GM23248 (cell line): Measurements from ENCODE around the gene VWA5B1. TPM values are rescaled to one million over a fixed set of nuclear protein-coding genes. Genes with fewer than 3 reads are reported as not detected.

ENCODE experiments used
- DNase-seq: peaks from one replicate; pipeline ENCODE4 v3.0.0-alpha.2; 2015
- H2AFZ ChIP-seq: fragments of 200-600 bp; sonication (generic); 2 replicates; pipeline ENCODE4 v1.6.1; 2016; ENCODE audit warnings: antibody characterized with exemption
- H3F3A ChIP-seq: fragments of 200-600 bp; sonication (generic); 2 replicates; pipeline ENCODE4 v1.6.1; 2016; ENCODE audit warnings: mild to moderate bottlenecking, antibody characterized with exemption, mixed run types; ENCODE audit not compliant: insufficient read depth
- H3K27ac ChIP-seq: fragments of 200-600 bp; sonication (generic); 2 replicates; pipeline ENCODE4 v1.5.1; 2016; ENCODE audit warnings: mild to moderate bottlenecking
- H3K27me3 ChIP-seq: fragments of 200-600 bp; sonication (generic); replicated peaks from 2 replicates; pipeline ENCODE4 v1.6.1; 2016; ENCODE audit warnings: mild to moderate bottlenecking; ENCODE audit not compliant: insufficient read depth
- H3K36me3 ChIP-seq: fragments of 200-600 bp; sonication (generic); 2 replicates; pipeline ENCODE4 v1.6.1; 2016; ENCODE audit warnings: low read depth, mild to moderate bottlenecking
- H3K4me1 ChIP-seq: fragments of 200-600 bp; sonication (generic); 2 replicates; pipeline ENCODE4 v1.6.1; 2016; ENCODE audit warnings: mild to moderate bottlenecking; ENCODE audit not compliant: insufficient read depth
- H3K4me2 ChIP-seq: fragments of 200-600 bp; sonication (generic); one replicate; pipeline ENCODE4 v1.6.1; 2016; ENCODE audit warnings: mild to moderate bottlenecking; ENCODE audit not compliant: unreplicated experiment
- H3K4me3 ChIP-seq: fragments of 200-600 bp; sonication (generic); 2 replicates; pipeline ENCODE4 v1.5.1; 2016; ENCODE audit warnings: mild to moderate bottlenecking
- H3K79me2 ChIP-seq: fragments of 200-600 bp; sonication (generic); 2 replicates; pipeline ENCODE4 v1.6.1; 2016; ENCODE audit warnings: mild to moderate bottlenecking; ENCODE audit not compliant: insufficient read depth
- H3K9ac ChIP-seq: fragments of 200-600 bp; sonication (generic); 2 replicates; pipeline ENCODE4 v1.6.1; 2016; ENCODE audit warnings: mild to moderate bottlenecking
- H3K9me2 ChIP-seq: fragments of 200-600 bp; sonication (generic); 2 replicates; pipeline ENCODE4 v1.6.1; 2016; ENCODE audit warnings: mixed run types, mild to moderate bottlenecking, moderate library complexity; ENCODE audit not compliant: insufficient read depth
- H3K9me3 ChIP-seq: fragments of 200-600 bp; sonication (generic); one replicate; pipeline ENCODE4 v1.6.1; 2017; ENCODE audit warnings: low read depth
- H4K20me1 ChIP-seq: fragments of 200-600 bp; sonication (generic); 2 replicates; pipeline ENCODE4 v1.6.0; 2016; ENCODE audit not compliant: insufficient read depth
- EZH2 ChIP-seq: fragments of 200-600 bp; sonication (generic); IDR thresholded peaks from 2 replicates; pipeline ENCODE4 v1.6.1; 2018; ENCODE audit warnings: antibody characterized with exemption, mild to moderate bottlenecking; ENCODE audit not compliant: insufficient read depth, poor library complexity, severe bottlenecking
- EZH2phosphoT487 ChIP-seq: fragments of 200-600 bp; sonication (generic); IDR thresholded peaks from 2 replicates; pipeline ENCODE4 v1.6.1; 2018; ENCODE audit warnings: antibody characterized with exemption, moderate library complexity, mild to moderate bottlenecking, low read depth; ENCODE audit not compliant: insufficient read depth
- WGBS, 2 experiments: methylation state at CpG; one replicate each; pipeline ENCODE4 v1.1.6; 2015 to 2017; ENCODE audit warnings: low lambda C conversion rate in 2 of 2, low coverage in 1 of 2; ENCODE audit errors: missing lambda C conversion rate in 2 of 2; 5-methylcytosine and 5-hydroxymethylcytosine counted together
- in situ Hi-C: fragments of 300-500 bp; cut with MboI; formaldehyde crosslinking; loops from 2 replicates; pipeline ENCODE4 v1.15.0; 2020
- polyA plus RNA-seq: library from polyadenylated mRNA; unstranded; fragments of >200 nt; fragmentation: Nextera tagmentation; extraction: Ambion mirVana; gene quantifications from 2 replicates; pipeline ENCODE4 v1.2.1, GENCODE V29; 2016
- total RNA-seq: library from RNA; depleted of rRNA; stranded (reverse); fragments of >200 nt; shearing (Covaris generic); gene quantifications from 2 replicates; pipeline ENCODE4 v1.2.3, GENCODE V29; 2014

Gene VWA5B1
- total and polyA plus RNA-seq, 2 experiments from 2014 or later, result not detected

GRCh38 chr1:20367626-20368025 lies 77.0 kb downstream of the VWA5B1 start:
- H3K4me2 ChIP-seq, result no peak overlapping the region
- in situ Hi-C loops, result no loop called here
- H3K36me3 ChIP-seq, result no peaks in the 10 kb centered on the region
- H3K9ac ChIP-seq, result no peak overlapping the region
- no peak overlapping the region for H3K4me3 ChIP-seq
- H3K9me2 ChIP-seq, result no peaks in the 10 kb centered on the region
- no peaks in the 10 kb centered on the region for H3K9me3 ChIP-seq
- no peaks in the 10 kb centered on the region for H3F3A ChIP-seq
- H3K27ac ChIP-seq, result no peak overlapping the region
- WGBS, 2 experiments, result 21 to 24% methylated on average over 9 to 10 of the region's 10 CpGs
- no peaks in the 10 kb centered on the region for H4K20me1 ChIP-seq
- H2AFZ ChIP-seq, result no peak overlapping the region
- no peaks in the 10 kb centered on the region for H3K79me2 ChIP-seq
- H3K27me3 ChIP-seq, result peaks cover 37% of the 10 kb centered on the region
- no peak for DNase-seq
- no peaks in the 10 kb centered on the region for H3K4me1 ChIP-seq
- TF ChIP-seq EZH2phosphoT487 (no peak), EZH2 (no peak)

- no peaks in the 10 kb centered on the region for H3K79me2 ChIP-seq
- no peak overlapping the region for H3K4me2 ChIP-seq
- no peaks in the 10 kb centered on the region for H3K36me3 ChIP-seq
- no peaks in the 10 kb centered on the region for H3F3A ChIP-seq
- WGBS, 2 experiments, result 70 to 71% methylated on average over 7 of the region's 7 CpGs
- DNase-seq, result no peak
- no peak overlapping the region for H3K9ac ChIP-seq
- H3K4me1 ChIP-seq, result no peaks in the 10 kb centered on the region
- H2AFZ ChIP-seq, result no peak overlapping the region
- TF ChIP-seq EZH2, result no peak
- no peak for TF ChIP-seq EZH2phosphoT487
- no peaks in the 10 kb centered on the region for H3K9me2 ChIP-seq
- no peak overlapping the region for H3K27ac ChIP-seq
- H3K9me3 ChIP-seq, result no peaks in the 10 kb centered on the region
- no peaks in the 10 kb centered on the region for H4K20me1 ChIP-seq
- no peak overlapping the region for H3K4me3 ChIP-seq
- H3K27me3 ChIP-seq, result peaks cover 37% of the 10 kb centered on the region
- in situ Hi-C loops, result no loop called here
Measured at GRCh38 chr1:20368866-20369470, 78.3 kb downstream of the VWA5B1 start.

GRCh38 chr1:20370698-20371097 lies 80.0 kb downstream of the VWA5B1 start:
- Histone ChIP-seq H3K27me3 (peaks cover 36% of the 10 kb centered on the region), H3K9me3 (no peaks in the 10 kb centered on the region), H3K79me2 (no peaks in the 10 kb centered on the region), H2AFZ (no peak overlapping the region), H3K27ac (no peak overlapping the region), H3K4me3 (no peak overlapping the region), H3K4me2 (no peak overlapping the region), H3K4me1 (peaks cover 2% of the 10 kb centered on the region; the same call in 1 of the 2 replicates), H3F3A (no peaks in the 10 kb centered on the region), H3K9ac (no peak overlapping the region), H4K20me1 (no peaks in the 10 kb centered on the region), H3K36me3 (no peaks in the 10 kb centered on the region), H3K9me2 (no peaks in the 10 kb centered on the region)
- TF ChIP-seq EZH2phosphoT487 (no peak), EZH2 (no peak)
- 46 to 56% methylated on average over 8 of the region's 8 CpGs for WGBS, 2 experiments
- in situ Hi-C loops, result no loop called here
- DNase-seq, result no peak

GRCh38 chr1:20371411-20371810 lies 80.7 kb downstream of the VWA5B1 start:
- H3K27ac ChIP-seq, result no peak overlapping the region
- no peak overlapping the region for H3K4me3 ChIP-seq
- peaks cover 6% of the 10 kb centered on the region; the same call in 1 of the 2 replicates for H3K4me1 ChIP-seq
- no peak overlapping the region for H2AFZ ChIP-seq
- WGBS, 2 experiments, result 26 to 34% methylated on average over 6 of the region's 6 CpGs
- DNase-seq, result peak; percentile 48
- H3F3A ChIP-seq, result no peaks in the 10 kb centered on the region
- H3K36me3 ChIP-seq, result no peaks in the 10 kb centered on the region
- H3K27me3 ChIP-seq, result peaks cover 28% of the 10 kb centered on the region
- H4K20me1 ChIP-seq, result no peaks in the 10 kb centered on the region
- TF ChIP-seq EZH2phosphoT487 (no peak), EZH2 (no peak)
- no peaks in the 10 kb centered on the region for H3K9me2 ChIP-seq
- in situ Hi-C loops, result no loop called here
- H3K9ac ChIP-seq, result no peak overlapping the region
- H3K4me2 ChIP-seq, result no peak overlapping the region
- no peaks in the 10 kb centered on the region for H3K9me3 ChIP-seq
- no peaks in the 10 kb centered on the region for H3K79me2 ChIP-seq
